OCI-LY3 (cell line): Measurements from ENCODE around the gene BCL6.

Experiments used
- EZH2phosphoT487 ChIP-seq: fragments of 200-600 bp; shearing (Covaris generic); IDR thresholded peaks from 2 replicates; pipeline ENCODE4 v1.6.1; 2018; ENCODE audit warnings: antibody characterized with exemption, mixed run types, low read depth
- TF ChIP-seq, protein P1 (sequence below): fragments of 200-600, 300-600 bp; sonication (generic); IDR thresholded peaks from 2 replicates; pipeline ENCODE4 v1.5.1; 2014; ENCODE audit warnings: antibody characterized with exemption, low read length, low read depth

GRCh38 chr3:187753516-187753915 lies 8.2 kb upstream of the BCL6 start:
- TF ChIP-seq, protein P1, sequence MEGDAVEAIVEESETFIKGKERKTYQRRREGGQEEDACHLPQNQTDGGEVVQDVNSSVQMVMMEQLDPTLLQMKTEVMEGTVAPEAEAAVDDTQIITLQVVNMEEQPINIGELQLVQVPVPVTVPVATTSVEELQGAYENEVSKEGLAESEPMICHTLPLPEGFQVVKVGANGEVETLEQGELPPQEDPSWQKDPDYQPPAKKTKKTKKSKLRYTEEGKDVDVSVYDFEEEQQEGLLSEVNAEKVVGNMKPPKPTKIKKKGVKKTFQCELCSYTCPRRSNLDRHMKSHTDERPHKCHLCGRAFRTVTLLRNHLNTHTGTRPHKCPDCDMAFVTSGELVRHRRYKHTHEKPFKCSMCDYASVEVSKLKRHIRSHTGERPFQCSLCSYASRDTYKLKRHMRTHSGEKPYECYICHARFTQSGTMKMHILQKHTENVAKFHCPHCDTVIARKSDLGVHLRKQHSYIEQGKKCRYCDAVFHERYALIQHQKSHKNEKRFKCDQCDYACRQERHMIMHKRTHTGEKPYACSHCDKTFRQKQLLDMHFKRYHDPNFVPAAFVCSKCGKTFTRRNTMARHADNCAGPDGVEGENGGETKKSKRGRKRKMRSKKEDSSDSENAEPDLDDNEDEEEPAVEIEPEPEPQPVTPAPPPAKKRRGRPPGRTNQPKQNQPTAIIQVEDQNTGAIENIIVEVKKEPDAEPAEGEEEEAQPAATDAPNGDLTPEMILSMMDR = no peak
- no peak for TF ChIP-seq EZH2phosphoT487
